GM23338 (cell line): Measurements from ENCODE around the gene STARD3. TPM values are rescaled to one million over a fixed set of nuclear protein-coding genes. Genes with fewer than 3 reads are reported as not detected.

Source experiments
- ATAC-seq: fragments of 200-7000 bp; cut with Tn5 transposase; 3 replicates; pipeline ENCODE4 v1.9.1; 2020
- DNase-seq: peaks from one replicate; pipeline ENCODE4 v3.0.0-alpha.2; 2015; ENCODE audit warnings: low spot score
- H2AFZ ChIP-seq: fragments of 200-600 bp; sonication (generic); 2 replicates; pipeline ENCODE4 v1.8.0; 2016; ENCODE audit warnings: antibody characterized with exemption, mild to moderate bottlenecking, moderate library complexity
- H3F3A ChIP-seq: fragments of 200-600 bp; sonication (generic); replicated peaks from 2 replicates; pipeline ENCODE4 v1.8.0; 2017; ENCODE audit warnings: antibody characterized with exemption, mixed run types, low read depth
- H3K27ac ChIP-seq: fragments of 200-600 bp; sonication (generic); 2 replicates; pipeline ENCODE4 v1.6.1; 2016; ENCODE audit warnings: low read depth
- H3K27me3 ChIP-seq: fragments of 200-600 bp; sonication (generic); 2 replicates; pipeline ENCODE4 v1.8.0; 2016; ENCODE audit warnings: mild to moderate bottlenecking, mixed run types, moderate library complexity; ENCODE audit not compliant: insufficient read depth
- H3K36me3 ChIP-seq: fragments of 200-600 bp; sonication (generic); 2 replicates; pipeline ENCODE4 v1.8.0; 2016; ENCODE audit warnings: mild to moderate bottlenecking; ENCODE audit not compliant: insufficient read depth
- H3K4me1 ChIP-seq: fragments of 200-600 bp; sonication (generic); 2 replicates; pipeline ENCODE4 v1.8.0; 2016; ENCODE audit warnings: mild to moderate bottlenecking, moderate library complexity; ENCODE audit not compliant: insufficient read depth
- H3K4me2 ChIP-seq: fragments of 200-600 bp; sonication (generic); 2 replicates; pipeline ENCODE4 v1.7.1; 2017; ENCODE audit warnings: mixed run types
- H3K4me3 ChIP-seq: fragments of 200-600 bp; sonication (generic); 2 replicates; pipeline ENCODE4 v1.6.1; 2016; ENCODE audit warnings: mixed run types
- H3K79me2 ChIP-seq: fragments of 200-600 bp; sonication (generic); replicated peaks from 2 replicates; pipeline ENCODE4 v1.8.0; 2017; ENCODE audit warnings: mild to moderate bottlenecking; ENCODE audit not compliant: insufficient read depth
- H3K9me2 ChIP-seq: fragments of 200-600 bp; sonication (generic); 2 replicates; pipeline ENCODE4 v1.8.0; 2017; ENCODE audit not compliant: insufficient read depth
- H4K20me1 ChIP-seq: fragments of 200-600 bp; sonication (generic); replicated peaks from 2 replicates; pipeline ENCODE4 v1.8.0; 2017; ENCODE audit warnings: mild to moderate bottlenecking; ENCODE audit not compliant: insufficient read depth
- H3K27ac Mint-ChIP-seq: 2 replicates; pipeline ENCODE4 v1.8.0; 2020; ENCODE audit warnings: inconsistent platforms, mild to moderate bottlenecking, moderate library complexity, mixed read lengths
- H3K27me3 Mint-ChIP-seq: 3 replicates; pipeline ENCODE4 v1.8.0; 2022; ENCODE audit warnings: low read depth, mild to moderate bottlenecking, moderate library complexity, mixed read lengths, inconsistent platforms; ENCODE audit not compliant: insufficient read depth, poor library complexity
- H3K36me3 Mint-ChIP-seq: 3 replicates; pipeline ENCODE4 v1.8.0; 2021; ENCODE audit warnings: low read depth, mild to moderate bottlenecking, inconsistent platforms, moderate library complexity, mixed read lengths
- H3K4me1 Mint-ChIP-seq: 3 replicates; pipeline ENCODE4 v1.8.0; 2020; ENCODE audit warnings: mild to moderate bottlenecking, inconsistent platforms, mixed read lengths
- H3K4me3 Mint-ChIP-seq: 3 replicates; pipeline ENCODE4 v1.8.0; 2021; ENCODE audit warnings: moderate library complexity, mild to moderate bottlenecking, inconsistent platforms, mixed read lengths
- H3K9me3 Mint-ChIP-seq: 3 replicates; pipeline ENCODE4 v1.8.0; 2020; ENCODE audit warnings: moderate library complexity, mild to moderate bottlenecking, inconsistent platforms, mixed read lengths
- CREB1 ChIP-seq: fragments of 250-450 bp; sonication (Bioruptor Pico); IDR thresholded peaks from 2 replicates; pipeline ENCODE4 v1.5.0; 2020; ENCODE audit warnings: low read depth, mild to moderate bottlenecking, moderate library complexity
- EZH2 ChIP-seq: fragments of 200-600 bp; sonication (generic); IDR thresholded peaks from one replicate; pipeline ENCODE4 v1.8.0; 2017; ENCODE audit warnings: antibody characterized with exemption, mild to moderate bottlenecking, low read depth; ENCODE audit not compliant: unreplicated experiment
- EZH2phosphoT487 ChIP-seq: fragments of 200-600 bp; sonication (generic); IDR thresholded peaks from one replicate; pipeline ENCODE4 v1.8.1; 2018; ENCODE audit warnings: antibody characterized with exemption; ENCODE audit not compliant: unreplicated experiment
- JUNB ChIP-seq: IDR thresholded peaks from one replicate; pipeline ENCODE4 v1.6.1; 2016; ENCODE audit warnings: antibody characterized with exemption; ENCODE audit not compliant: unreplicated experiment
- STAT1 ChIP-seq: IDR thresholded peaks from one replicate; pipeline ENCODE4 v1.6.1; 2016; ENCODE audit warnings: antibody characterized with exemption; ENCODE audit not compliant: unreplicated experiment
- ZNF114 ChIP-seq: fragments of 250-450 bp; sonication (Bioruptor Pico); IDR thresholded peaks from 2 replicates; pipeline ENCODE4 v1.5.0; 2020; ENCODE audit warnings: mild to moderate bottlenecking, moderate library complexity
- ZNF331 ChIP-seq: fragments of 250-450 bp; sonication (Bioruptor Pico); IDR thresholded peaks from 2 replicates; pipeline ENCODE4 v1.5.0; 2020; ENCODE audit warnings: low read depth, mild to moderate bottlenecking, moderate library complexity
- polyA plus RNA-seq: library from polyadenylated mRNA; unstranded; fragments of >200 nt; fragmentation: Nextera tagmentation; extraction: Ambion mirVana; gene quantifications from 2 replicates; pipeline ENCODE4 v1.2.1, GENCODE V29; 2016
- total RNA-seq: library from RNA; depleted of rRNA; stranded (reverse); fragments of >200 nt; shearing (Covaris generic); gene quantifications from 2 replicates; pipeline ENCODE4 v1.2.3, GENCODE V29; 2014
- TF ChIP-seq, protein P1 (sequence below): IDR thresholded peaks from one replicate; pipeline ENCODE4 v1.6.1; 2018; ENCODE audit warnings: antibody characterized with exemption; ENCODE audit not compliant: unreplicated experiment
- TF ChIP-seq, protein P2 (sequence below), 2 experiments: fragments of 200-600 bp in 1 of 2; sonication (generic) in 1 of 2; conservative IDR thresholded peaks; 2 replicates each; pipeline versions ENCODE4 v1.5.1 to v1.6.1; 2016 to 2017; ENCODE audit warnings: antibody characterized with exemption in 2 of 2, low read depth in 2 of 2, mild to moderate bottlenecking in 2 of 2, moderate library complexity in 1 of 2
- TF ChIP-seq, protein P3 (sequence below): IDR thresholded peaks from 2 replicates; pipeline ENCODE4 v1.6.1; 2016; ENCODE audit warnings: antibody characterized with exemption

Gene STARD3
- total and polyA plus RNA-seq, 2 experiments from 2014 or later = 26.4 to 53.3 TPM

DNA sequence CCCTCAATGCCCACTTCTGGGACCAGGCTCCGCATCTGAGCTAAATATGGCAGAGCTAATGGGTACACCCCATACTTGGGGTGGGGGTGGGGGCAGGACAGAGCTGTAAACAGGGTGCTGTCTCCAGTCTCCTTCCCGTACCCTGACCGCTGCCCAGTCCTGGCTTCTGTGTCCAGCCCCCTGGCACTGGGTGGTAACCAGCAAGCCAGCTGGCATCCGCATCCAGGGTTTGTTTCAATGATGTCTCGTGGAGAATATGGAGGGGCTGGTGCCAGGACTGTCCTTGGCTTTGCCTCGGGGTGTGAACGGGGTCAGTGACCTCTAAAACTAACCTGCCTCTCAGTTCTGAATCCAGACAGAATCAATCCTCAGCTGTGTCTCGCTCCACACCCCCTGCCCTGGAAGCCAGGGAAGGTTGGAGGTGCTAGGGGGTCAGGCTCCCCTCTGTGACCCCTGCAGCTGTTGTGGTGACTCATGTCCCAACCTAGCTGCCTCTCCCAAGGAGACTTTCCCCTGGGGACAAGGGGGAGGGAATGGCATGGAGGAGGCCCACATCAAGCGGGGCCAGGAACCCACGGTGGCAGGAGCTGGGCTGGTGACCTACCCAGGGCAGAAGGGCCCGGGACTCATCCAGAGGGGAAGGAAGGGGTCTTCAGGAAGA is 29.8 kb downstream of the STARD3 start (continued):
- TF ChIP-seq, protein P1, sequence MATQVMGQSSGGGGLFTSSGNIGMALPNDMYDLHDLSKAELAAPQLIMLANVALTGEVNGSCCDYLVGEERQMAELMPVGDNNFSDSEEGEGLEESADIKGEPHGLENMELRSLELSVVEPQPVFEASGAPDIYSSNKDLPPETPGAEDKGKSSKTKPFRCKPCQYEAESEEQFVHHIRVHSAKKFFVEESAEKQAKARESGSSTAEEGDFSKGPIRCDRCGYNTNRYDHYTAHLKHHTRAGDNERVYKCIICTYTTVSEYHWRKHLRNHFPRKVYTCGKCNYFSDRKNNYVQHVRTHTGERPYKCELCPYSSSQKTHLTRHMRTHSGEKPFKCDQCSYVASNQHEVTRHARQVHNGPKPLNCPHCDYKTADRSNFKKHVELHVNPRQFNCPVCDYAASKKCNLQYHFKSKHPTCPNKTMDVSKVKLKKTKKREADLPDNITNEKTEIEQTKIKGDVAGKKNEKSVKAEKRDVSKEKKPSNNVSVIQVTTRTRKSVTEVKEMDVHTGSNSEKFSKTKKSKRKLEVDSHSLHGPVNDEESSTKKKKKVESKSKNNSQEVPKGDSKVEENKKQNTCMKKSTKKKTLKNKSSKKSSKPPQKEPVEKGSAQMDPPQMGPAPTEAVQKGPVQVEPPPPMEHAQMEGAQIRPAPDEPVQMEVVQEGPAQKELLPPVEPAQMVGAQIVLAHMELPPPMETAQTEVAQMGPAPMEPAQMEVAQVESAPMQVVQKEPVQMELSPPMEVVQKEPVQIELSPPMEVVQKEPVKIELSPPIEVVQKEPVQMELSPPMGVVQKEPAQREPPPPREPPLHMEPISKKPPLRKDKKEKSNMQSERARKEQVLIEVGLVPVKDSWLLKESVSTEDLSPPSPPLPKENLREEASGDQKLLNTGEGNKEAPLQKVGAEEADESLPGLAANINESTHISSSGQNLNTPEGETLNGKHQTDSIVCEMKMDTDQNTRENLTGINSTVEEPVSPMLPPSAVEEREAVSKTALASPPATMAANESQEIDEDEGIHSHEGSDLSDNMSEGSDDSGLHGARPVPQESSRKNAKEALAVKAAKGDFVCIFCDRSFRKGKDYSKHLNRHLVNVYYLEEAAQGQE = no peak
- TF ChIP-seq, protein P2, sequence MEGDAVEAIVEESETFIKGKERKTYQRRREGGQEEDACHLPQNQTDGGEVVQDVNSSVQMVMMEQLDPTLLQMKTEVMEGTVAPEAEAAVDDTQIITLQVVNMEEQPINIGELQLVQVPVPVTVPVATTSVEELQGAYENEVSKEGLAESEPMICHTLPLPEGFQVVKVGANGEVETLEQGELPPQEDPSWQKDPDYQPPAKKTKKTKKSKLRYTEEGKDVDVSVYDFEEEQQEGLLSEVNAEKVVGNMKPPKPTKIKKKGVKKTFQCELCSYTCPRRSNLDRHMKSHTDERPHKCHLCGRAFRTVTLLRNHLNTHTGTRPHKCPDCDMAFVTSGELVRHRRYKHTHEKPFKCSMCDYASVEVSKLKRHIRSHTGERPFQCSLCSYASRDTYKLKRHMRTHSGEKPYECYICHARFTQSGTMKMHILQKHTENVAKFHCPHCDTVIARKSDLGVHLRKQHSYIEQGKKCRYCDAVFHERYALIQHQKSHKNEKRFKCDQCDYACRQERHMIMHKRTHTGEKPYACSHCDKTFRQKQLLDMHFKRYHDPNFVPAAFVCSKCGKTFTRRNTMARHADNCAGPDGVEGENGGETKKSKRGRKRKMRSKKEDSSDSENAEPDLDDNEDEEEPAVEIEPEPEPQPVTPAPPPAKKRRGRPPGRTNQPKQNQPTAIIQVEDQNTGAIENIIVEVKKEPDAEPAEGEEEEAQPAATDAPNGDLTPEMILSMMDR (conservative IDR thresholded peaks at IDR 0.05; ENCODE audit: low read depth in 2 of 2) = no peak
- no peak for TF ChIP-seq STAT1
- no peak for TF ChIP-seq CREB1 (CRISPR knock-in tag)
- TF ChIP-seq EZH2phosphoT487 = no peak
- no peak for TF ChIP-seq JUNB

DNA sequence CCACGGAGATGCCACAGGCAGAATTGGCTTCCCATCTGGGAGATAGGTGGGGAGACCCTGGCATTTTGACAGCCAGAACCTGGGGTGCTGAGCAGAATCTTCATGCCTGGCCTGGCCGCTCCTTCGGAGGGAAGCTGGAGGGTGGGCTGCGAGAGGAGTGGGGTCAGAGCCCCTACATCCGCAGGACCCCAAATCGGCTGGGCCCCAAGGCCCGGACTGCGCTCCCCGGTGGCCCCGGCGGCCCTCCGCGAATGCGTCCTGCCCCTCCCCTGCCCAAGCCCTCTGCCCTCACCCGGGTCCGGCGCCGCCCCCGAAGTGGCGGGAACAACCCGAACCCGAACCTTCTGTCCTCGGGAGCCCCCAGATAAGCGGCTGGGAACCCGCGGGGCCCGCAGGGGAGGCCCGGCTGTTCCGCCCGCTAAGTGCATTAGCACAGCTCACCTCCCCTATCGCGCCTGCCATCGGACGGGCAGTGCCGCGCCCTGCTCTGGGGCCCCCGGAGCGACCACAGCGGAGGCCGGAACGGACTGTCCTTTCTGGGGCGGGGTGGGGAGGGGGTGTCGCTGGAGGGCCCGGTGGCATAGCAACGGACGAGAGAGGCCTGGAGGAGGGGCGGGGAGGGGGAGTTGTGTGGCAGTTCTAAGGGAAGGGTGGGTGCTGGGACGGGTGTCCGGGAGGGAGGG is 30.5 kb downstream of the STARD3 start:
- H3K9me2 ChIP-seq = no peaks in the 10 kb centered on the region
- H3K4me3 ChIP-seq = peak overlapping the region; percentile 64
- H3K27me3 ChIP-seq = peaks cover 41% of the 10 kb centered on the region
- Mint-ChIP-seq H3K27ac (no peak overlapping the region), H3K9me3 (no peaks in the 10 kb centered on the region; the same call in 2 of the 3 replicates), H3K4me3 (peak overlapping the region; percentile 68), H3K4me1 (peaks cover 46% of the 10 kb centered on the region), H3K27me3 (peaks cover 31% of the 10 kb centered on the region), H3K36me3 (no peaks in the 10 kb centered on the region; the same call in 2 of the 3 replicates)
- no peaks in the 10 kb centered on the region for H3K79me2 ChIP-seq
- H4K20me1 ChIP-seq = no peaks in the 10 kb centered on the region; the same call in 1 of the 2 replicates
- peak; percentile 5 for ATAC-seq
- H3K27ac ChIP-seq = no peak overlapping the region
- 0 out of 2 replicates have a peak overlapping the region, but pooled peaks have one; percentile 43 for H2AFZ ChIP-seq
- TF ChIP-seq ZNF114 (CRISPR knock-in tag) (no peak), ZNF331 (CRISPR knock-in tag) (no peak), JUNB (no peak), EZH2 (no peak), EZH2phosphoT487 (no peak), CREB1 (CRISPR knock-in tag) (no peak)
- TF ChIP-seq, protein P1 = no peak
- TF ChIP-seq, protein P3, sequence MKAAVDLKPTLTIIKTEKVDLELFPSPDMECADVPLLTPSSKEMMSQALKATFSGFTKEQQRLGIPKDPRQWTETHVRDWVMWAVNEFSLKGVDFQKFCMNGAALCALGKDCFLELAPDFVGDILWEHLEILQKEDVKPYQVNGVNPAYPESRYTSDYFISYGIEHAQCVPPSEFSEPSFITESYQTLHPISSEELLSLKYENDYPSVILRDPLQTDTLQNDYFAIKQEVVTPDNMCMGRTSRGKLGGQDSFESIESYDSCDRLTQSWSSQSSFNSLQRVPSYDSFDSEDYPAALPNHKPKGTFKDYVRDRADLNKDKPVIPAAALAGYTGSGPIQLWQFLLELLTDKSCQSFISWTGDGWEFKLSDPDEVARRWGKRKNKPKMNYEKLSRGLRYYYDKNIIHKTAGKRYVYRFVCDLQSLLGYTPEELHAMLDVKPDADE = no peak
- H3K4me1 ChIP-seq = peaks cover 46% of the 10 kb centered on the region
- H3F3A ChIP-seq = peaks cover 3% of the 10 kb centered on the region
- H3K4me2 ChIP-seq = peak overlapping the region; percentile 90
- no peaks in the 10 kb centered on the region for H3K36me3 ChIP-seq
- peak; percentile 48 for DNase-seq
